RKO (cell line): ENCODE data around the gene RRP36.
"Not testable (repeated sequence)": the region's sequence is repeated elsewhere in the genome, so short reads cannot be mapped to it uniquely, and the experiment has no call there.

Source experiments
- DNase-seq: peaks from one replicate; pipeline ENCODE4 v3.0.0-alpha.2; 2016; ENCODE audit warnings: low spot score

Gene RRP36

DNA sequence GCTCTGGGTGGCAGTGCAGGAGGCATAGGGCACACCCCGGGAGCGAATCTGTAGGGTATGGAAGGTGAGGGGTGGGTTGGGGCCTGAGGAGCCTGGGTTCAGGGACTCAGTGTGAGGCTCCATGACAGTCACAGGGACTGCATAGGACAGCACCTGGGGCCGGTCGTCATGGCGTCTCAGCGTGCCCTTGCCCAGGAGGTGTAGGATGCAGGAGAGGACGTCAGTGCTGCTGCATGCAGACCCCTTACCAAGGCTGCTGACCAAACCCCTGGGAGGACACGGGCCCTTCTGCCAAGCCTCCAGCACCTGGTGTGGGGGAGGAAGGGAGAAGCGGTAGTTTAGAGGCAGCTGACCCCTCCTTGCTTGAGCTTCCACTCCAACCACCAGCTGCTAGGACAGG is 16.3 kb downstream of the RRP36 start:
- DNase-seq: no peak

DNA sequence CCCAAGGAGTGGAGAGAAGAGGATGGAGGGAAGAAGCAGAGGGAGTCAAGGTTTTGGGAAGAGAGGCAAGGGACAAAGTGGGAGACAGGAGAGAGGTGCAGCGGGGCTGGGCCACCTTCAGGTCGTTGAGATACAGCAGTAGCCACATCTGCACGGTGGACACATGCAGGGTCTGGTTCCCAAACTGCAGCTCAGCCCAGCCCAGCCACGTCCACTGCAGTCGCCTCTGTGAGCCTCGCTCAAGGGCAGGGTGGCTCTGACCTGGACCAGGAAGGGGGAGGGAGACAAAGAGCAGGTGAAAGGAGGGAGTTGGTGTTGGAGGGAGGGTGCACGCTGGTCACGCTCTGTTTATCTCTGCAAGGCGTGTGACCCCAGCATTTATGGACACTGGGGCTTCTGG is 17.3 kb downstream of the RRP36 start:
- no peak for DNase-seq

DNA sequence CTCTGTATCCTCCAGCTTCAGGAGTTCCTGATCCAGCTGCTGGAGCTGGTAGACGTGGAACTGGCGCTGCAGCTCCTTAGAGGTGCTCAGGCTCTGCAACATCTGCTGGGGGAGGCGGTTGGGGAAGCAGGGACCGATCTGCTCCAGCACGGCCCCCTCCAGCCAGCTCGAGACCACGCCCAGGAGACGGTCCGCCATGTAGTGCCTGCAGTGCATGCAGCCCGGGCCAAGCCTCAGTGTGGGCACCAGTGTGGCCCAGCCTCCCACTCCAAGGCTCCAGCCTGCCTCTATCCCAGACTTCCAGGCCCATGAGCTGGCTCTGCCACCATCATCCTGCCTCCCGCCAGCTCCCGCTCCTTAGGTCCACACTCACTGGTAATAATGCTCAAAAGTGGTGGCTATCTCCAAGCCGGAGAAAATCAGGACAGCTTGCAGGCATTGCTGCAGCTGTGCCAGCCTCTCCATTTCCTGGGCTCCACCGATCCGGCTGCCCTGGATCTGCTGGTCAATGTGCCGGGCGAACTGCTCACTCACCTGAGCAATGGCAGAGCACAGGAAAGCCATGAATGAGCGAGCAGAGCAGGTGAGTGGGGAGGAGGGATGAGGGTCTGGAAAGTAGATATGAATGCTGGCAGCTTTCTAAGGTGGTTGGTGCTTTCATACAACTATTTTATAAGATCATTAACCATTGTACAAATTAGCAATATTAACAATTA is 19.3 kb downstream of the RRP36 start:
- DNase-seq: no peak

DNA sequence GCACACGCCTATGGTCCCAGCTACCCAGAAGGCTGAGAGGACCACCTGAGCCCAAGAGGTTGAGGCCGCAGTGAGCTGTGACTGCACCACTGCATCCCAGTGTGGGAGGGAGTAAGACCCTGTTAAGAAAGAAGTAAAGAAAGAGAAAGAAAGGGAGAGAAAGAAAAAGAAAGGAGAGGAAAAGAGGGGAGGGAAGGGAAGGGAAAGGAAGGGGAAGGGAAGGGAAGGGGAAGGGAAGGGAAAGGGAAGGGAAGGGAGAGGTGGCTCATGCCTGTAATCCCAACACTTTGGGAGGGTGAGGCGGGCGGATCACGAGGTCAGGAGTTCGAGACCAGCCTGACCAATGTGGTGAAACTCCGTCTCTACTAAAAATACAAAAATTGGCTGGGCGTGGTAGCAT is 20.1 kb downstream of the RRP36 start:
- not testable (repeated sequence) for DNase-seq

DNA sequence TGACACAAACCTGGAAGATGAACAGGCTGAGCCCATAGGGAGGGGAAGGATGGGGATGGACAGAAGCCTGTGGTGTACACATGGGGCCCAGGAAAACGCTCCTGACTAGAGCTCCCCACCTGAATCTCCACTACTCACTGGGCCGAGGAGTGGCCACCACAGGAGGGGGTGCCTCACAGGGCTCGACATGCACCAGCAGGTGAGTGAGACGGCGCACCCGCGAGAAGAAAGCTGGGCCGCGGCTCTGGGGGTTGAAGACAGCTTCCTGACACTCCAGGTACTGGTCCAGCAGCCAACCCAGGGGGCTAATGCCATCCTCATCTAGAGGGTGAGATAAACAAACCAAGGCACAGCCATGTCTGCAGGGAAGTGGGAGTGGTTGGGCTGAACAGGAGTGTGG is 21.9 kb downstream of the RRP36 start:
- no peak for DNase-seq

DNA sequence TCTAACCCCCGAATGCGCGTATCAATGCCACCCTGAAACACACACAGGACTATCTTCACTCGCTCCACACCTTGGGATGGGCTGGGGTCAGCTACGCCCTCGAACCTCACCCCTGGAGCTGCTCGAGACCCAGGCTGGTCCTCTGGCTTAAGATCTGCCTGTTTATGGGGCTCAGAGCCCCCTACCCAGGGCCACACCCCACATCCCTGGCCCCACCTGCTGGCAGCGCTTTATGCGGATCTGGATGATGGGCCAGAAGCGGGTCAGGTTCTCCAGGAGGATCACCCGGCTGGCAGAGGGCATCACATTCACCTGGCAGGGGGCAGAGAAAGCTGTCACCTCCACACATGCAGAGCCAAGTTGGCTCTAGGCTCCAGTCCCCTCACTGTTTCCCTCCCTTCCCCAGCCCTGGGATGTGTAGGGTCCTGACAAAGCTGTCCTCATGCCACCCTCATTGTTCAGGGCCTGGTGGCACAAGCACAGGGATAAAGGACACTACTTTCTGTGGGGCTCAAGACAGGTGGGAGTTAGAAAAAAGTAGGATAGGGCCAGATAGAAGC is 24.0 kb downstream of the RRP36 start:
- no peak for DNase-seq

DNA sequence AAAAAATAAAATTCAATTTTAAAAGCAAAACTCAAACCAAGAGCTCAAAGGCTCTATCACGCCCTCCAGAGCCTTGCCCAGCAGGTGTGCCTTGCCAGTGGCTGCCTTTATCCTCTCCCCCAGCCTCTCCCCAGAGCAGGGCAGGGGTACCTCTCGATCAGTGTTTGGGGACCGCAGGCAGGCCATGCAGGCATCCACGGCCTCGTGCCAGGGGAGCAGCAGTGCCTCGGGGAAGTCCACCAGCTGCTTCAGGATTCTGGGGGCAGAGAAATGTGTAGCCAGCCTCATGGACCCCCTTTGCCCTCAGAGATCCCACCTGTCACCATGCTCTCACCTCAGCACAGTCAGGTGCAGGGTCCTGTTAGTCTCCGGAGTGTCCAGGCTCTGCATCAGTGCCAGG is 26.6 kb downstream of the RRP36 start:
- DNase-seq: no peak

DNA sequence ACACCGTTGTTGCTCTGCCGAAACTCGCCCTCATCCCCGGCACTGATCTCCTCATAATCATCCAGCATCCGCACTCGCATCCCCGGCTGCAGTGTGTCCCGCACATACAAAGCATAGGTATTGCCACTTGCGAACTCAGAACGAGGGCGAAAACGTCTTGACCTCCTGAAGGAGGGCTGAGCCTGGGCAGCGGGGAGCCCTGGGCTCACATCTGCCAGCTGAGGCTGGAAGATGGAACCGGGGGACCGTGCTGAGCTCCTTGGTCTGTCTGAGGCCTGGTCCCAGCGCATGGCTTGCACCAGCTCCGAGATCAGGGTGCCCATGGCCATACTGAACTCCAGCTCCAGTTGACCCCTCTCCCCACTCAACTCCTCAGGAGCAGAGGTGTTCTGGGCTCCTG is 29.6 kb downstream of the RRP36 start:
- no peak for DNase-seq

DNA sequence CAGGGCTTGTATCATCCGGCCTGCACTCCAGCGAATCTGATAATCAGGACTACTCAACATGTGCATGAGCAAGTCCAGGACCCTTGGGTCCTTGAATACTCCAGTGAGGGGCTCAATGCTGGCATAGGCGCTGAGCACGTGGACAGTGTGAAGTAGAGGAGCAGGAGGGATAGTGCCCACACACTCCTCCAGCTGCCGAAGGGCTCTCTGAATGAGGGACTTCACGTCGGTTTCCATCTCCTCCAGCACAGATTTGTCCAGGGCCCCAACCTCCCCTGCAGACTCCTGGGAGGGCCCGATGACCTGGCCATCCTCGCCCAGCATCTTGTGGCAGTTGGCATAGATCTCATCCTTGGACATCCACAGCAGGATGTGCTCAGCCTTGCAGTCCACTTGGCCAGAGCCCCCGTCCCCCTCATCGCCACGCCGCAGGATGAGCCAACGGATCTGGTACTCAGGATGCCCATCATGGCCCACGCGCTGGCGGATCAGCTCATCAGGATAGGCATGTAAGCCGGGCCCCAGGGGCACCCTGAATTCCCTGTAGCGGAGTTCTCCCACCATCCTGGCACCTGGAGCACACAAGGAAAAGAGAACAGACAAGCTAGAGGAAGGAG is 30.9 kb downstream of the RRP36 start:
- no peak for DNase-seq

DNA sequence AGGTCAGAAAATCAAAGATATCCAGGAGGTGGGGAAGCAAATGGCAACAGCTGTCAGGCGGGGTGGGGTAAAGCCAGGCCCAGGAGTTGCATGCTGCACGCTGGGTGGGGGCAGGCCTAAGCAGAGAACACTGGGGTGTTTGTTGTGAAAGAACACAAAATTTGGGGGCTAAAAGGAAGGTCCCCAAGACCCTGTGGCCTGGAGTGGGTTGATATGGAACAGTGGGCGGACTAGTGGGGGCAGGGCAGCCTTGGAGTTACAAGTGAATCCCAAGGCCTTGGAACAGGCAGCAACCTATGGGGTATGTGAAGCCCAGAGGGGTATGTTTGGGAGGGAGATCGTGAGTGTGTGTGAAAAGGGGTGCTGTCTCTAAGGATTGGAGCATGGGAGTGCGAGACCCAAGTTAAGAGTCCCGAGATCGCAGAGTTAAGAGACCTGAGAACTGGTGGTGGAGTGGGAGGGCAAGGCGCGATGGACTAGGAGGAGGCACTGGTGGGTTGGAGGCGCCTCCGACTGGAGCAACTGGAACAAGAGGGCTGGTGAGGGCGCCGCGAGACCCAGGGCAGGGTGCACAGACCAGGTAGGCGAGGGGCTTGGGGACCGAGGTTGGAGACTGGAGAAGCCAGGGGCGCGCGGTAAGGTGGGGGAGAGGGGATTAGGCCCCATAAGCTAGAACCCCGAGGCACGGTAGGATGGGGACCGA is 31.6 kb downstream of the RRP36 start:
- no peak for DNase-seq

DNA sequence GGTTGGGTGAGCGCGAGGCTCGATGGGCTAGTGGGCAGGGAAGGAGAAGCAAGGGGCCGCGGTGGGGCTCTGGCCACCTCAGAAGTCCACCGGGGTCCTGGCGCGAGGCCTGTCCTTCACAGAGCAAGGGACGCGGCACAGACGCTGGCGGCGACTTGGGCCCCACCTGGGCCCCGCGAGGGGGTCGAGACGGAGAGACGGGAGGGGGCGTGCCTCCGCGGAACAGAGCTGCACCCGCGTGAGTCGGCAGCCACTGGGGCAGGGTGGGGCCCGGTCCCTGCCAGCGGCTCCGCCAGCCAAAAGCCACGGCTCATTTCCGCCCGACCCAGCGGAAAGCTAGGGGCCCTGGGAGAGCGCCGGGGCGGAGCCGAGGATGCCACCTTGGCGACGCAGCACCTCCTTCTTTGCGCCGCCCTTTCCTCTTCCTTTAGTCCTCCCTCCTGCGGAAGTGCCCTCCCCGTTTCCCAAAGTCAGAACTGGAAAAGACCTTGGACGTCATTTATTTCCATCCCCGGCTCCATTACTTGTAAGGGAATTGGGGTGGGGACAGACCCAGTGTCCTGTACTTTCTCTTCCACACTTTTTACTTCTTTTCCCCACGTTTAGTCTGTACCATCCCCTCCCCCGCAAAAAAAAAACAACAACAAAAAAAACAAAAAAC is 32.3 kb downstream of the RRP36 start, which contains the start of gene CUL7:
Gene CUL7 (minus strand): TSS at position 307 of the 661 bp plus-strand sequence. CDS start 1,063 bp downstream, outside the sequence.
- DNase-seq: peak; percentile 96

DNA sequence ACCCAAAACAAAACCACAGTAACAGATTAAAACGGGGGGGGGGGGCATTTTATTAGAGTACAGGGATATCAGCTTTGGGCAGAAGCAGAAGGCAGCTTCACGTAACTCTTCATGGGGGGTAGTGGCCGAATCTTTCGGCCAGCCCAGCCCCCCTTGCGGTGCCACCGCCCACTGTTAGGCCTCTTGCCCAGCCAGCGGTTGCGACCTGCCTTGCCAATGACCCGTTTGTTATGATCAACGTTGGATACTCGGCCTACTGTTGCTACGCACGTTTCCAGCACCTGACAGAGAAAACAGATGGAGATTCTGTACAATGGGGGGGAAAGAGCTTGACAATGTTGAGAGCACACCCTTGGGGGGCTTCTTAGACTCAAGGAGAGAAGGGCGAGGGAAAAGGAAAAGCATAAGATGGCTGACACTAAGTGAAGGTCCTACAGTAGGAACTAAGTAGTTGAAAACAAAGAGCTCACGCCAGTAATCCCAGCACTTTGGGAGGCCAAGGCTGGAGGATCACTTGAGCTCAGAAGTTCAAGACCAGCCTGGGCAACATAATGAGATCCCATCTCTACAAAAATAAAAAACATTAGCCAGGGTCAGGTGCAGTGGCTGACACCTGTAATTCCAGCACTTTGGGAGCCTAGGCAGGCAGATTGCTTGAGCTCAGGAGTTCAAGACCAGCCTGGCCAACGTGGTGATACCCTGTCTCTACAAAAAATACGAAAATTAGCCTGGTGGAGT is 33.0 kb downstream of the RRP36 start:
- no peak for DNase-seq

DNA sequence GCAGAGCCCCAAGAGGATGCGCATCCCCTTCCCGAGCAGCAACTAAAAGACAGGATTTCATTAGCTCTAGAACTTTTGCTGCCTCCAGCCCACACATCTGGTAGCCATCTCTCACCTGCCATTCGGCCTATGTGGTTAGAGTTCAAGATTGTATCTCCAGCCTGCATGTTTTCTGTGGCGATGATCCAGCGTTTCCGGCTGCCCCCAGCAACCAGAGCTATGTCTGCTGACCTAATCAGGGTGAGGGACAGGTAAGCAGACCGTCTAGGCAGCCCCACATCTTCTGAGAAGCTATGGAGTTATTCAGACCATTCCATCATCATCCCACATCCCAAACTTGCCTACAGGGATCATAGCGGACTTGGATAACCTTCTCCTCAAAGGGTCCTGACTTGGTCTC is 34.5 kb downstream of the RRP36 start:
- DNase-seq: no peak

DNA sequence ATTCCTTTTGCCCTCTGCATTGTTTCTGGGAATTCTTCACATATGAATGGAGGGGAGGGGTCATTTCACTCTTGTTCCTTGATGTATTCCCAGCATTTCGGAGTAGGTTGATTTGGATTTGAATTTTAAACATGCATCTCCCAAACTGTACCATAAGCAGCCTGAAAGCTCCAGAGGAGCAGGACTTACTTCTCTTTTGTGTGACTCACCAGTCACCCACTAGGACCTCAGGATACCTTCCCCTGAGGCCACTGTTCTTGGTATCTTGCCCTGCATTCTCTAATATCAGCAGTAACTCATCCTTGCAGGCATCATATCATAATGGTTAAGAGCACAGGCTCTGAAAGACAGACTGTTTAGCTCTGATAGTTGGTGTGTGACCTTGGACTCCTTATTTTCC is 37.1 kb downstream of the RRP36 start:
- peak; percentile 47 for DNase-seq

DNA sequence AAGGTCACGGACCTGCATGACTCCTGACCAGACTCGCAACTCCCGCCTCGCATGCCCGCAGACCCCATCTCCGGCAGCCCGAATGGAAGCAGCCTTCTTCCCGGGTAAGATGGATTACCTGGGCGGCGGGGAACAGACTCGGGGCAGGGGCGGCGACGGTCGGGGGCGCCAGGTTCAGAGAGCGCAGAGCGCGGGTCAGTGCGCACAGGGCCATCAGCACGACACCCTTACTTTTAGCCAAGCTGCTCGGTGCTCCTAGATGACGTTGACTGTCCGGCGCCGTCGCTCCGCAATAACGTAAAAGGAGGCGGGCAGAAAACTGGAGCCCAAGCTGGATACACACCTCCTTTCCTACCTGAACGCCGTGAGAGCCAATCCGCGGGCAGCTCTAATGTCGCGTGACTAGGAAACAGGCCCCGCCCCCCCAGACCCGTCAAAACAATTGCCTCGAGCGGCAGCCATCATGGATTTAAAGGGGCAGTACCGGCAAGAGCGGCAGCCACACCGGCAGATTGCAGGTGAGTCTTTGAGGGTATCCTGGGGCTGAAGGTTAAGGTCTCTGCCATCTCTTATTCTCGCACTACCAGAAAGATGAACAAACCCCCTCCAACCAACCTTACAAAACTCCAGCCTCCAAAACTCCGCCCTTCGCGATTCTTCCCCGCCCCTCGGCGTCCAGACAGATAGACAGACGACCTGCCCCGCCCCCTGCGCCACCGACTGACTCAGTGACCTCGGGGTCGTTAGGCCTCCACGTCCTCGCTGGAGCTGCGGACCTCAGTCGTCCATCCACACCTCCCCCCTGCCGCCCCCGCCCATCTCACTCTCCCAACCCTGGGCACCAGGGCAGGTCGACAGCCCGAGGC is 38.0 kb downstream of the RRP36 start, which contains the start of the genes KLC4 and MRPL2:
Gene KLC4 (plus strand): TSS at position 464 of the 866 bp plus-strand sequence. CDS start 1,705 bp downstream, outside the sequence.
Gene MRPL2 (minus strand): TSS at position 267 of the 866 bp plus-strand sequence. CDS start 53 bp downstream, at position 214.
- peak; percentile 99 for DNase-seq

DNA sequence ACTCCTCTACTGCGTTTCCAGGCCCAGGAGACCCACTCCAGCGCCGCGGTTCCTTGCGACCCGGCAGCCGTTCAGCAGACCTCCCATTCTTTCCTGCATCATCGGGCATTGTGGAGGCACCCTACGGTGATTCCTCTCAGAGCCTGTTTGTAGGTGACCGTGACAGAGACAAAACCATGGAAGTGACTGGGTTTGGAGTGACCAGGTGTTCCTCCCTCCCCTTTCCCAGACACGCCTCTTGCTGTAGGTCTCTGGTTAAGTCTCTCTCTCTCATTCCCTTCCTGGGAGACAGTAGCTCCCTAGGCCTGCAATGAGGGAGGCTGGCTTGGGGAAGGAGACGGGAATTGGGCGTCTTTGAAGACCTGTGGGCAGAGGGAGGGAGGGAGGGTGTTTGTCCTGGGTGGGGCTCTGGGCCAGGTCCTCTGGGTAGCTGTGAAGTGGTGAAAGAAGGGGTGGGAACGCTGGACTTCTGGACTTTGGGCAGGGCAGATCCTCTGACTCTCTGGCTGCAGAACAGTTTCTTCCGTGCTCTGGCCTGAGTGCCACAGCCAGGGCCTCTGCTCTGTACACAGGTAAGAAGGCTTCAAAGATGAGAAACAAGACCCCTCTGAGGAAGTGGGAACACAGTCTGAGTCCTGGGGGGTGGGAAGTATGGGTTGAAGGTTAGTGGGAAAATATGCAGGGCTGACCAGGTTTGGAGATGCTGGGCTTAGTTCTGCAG is 38.8 kb downstream of the RRP36 start:
- peak; percentile 32 for DNase-seq

DNA sequence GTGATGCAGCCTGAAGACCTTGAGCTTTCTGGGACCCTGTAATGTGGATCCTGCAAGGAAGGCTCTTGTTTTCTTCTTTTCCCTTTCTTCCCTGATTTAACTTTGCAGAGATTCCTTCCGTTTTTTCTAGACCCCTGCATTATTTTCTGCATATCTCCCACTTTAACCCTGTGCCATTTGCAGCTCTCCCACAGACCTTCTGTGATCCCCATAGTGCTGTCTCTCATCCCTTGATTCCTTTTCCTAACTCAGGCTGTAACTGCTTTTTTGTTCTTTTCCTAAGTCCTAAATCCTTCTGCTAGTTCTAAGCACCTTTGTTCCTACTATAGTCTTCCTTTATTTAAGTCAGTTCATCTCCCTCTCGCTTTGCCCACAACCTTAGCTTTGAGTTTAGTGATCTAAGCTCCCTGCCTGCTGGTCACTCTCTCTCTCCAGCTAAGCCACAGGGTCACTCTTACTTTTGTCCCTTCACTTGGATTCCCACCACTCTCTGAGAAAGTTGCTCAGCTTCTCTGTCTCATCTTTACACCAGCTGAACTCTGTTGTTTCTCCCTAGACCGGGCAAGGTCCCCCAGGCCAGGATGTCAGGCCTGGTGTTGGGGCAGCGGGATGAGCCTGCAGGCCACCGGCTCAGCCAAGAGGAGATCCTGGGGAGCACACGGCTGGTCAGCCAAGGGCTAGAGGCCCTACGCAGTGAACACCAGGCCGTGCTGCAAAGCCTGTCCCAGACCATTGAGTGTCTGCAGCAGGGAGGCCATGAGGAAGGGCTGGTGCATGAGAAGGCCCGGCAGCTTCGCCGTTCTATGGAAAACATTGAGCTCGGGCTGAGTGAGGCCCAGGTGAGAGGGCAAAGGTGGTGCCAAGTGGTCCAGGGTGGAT is 39.6 kb downstream of the RRP36 start:
- DNase-seq: no peak

DNA sequence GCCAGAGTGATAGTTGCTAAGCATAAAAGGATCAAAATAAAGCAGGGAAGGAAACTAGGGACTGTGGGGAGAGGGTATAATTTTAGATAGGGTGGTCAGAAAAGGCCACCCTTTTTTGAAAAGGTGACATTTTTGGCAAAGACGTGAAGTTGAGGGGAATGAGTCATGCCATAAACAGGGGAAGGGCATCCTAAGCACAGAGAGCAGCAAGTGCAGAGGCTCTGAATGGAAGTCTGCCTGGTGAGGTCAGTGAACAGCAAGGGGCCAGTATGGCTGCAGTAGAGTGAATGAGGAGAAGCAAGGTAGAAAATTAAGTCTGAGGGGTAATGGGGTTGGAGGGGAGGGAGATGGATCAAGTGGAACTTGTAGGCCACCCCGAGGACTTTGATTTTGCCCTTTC is 40.4 kb downstream of the RRP36 start:
- no peak for DNase-seq

DNA sequence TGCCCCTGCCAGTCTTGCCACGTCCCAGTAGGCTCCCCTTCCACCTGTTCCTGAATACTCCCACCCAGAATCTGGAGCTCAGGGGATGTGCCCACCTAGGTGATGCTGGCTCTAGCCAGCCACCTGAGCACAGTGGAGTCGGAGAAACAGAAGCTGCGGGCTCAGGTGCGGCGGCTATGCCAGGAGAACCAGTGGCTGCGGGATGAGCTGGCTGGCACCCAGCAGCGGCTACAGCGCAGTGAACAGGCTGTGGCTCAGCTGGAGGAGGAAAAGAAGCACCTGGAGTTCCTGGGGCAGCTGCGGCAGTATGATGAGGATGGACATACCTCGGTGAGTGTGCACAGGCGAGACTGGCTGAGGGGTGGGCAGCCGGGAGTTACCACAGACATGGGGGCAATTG is 41.4 kb downstream of the RRP36 start:
- DNase-seq: no peak
